Neural progenitor cell (in vitro differentiated cells): ENCODE results near the gene QSOX2. TPM values are rescaled to one million over a fixed set of nuclear protein-coding genes. Genes with fewer than 3 reads are reported as not detected.

Experiments
- DNase-seq: peaks from one replicate; pipeline ENCODE4 v3.0.0-alpha.2; 2016; ENCODE audit warnings: low spot score
- H2AFZ ChIP-seq: fragments of 200-600 bp; sonication (generic); replicated peaks from 2 replicates; pipeline ENCODE4 v1.6.1; 2016; ENCODE audit warnings: antibody characterized with exemption
- H3F3A ChIP-seq: fragments of 200-600 bp; sonication (generic); 2 replicates; pipeline ENCODE4 v1.6.1; 2016; ENCODE audit warnings: antibody characterized with exemption, low read depth
- H3K27ac ChIP-seq: fragments of 200-600 bp; sonication (generic); 2 replicates; pipeline ENCODE4 v1.5.1; 2016; ENCODE audit warnings: mild to moderate bottlenecking
- H3K27me3 ChIP-seq: fragments of 200-600 bp; sonication (generic); 2 replicates; pipeline ENCODE4 v1.6.1; 2016; ENCODE audit warnings: mild to moderate bottlenecking, moderate library complexity
- H3K36me3 ChIP-seq: fragments of 200-600 bp; sonication (generic); 2 replicates; pipeline ENCODE4 v1.5.1; 2016
- H3K4me1 ChIP-seq: fragments of 200-600 bp; sonication (generic); 2 replicates; pipeline ENCODE4 v1.6.1; 2016; ENCODE audit warnings: mixed run types
- H3K4me2 ChIP-seq: fragments of 200-600 bp; sonication (generic); 2 replicates; pipeline ENCODE4 v1.6.1; 2016
- H3K4me3 ChIP-seq: fragments of 200-600 bp; sonication (generic); 2 replicates; pipeline ENCODE4 v1.5.1; 2016
- H3K79me2 ChIP-seq: fragments of 200-600 bp; sonication (generic); 2 replicates; pipeline ENCODE4 v1.6.1; 2016; ENCODE audit warnings: low read depth
- H3K9ac ChIP-seq: fragments of 200-600 bp; sonication (generic); 2 replicates; pipeline ENCODE4 v1.6.1; 2016
- H3K9me3 ChIP-seq: fragments of 200-600 bp; sonication (generic); 2 replicates; pipeline ENCODE4 v1.5.1; 2016; ENCODE audit warnings: low read depth
- H4K20me1 ChIP-seq: fragments of 200-600 bp; sonication (generic); 2 replicates; pipeline ENCODE4 v1.6.1; 2016; ENCODE audit warnings: low read depth
- H3K27ac Mint-ChIP-seq: 3 replicates; pipeline ENCODE4 v1.8.0; 2021; ENCODE audit warnings: mixed read lengths
- H3K27me3 Mint-ChIP-seq: 2 replicates; pipeline ENCODE4 v1.8.0; 2022; ENCODE audit warnings: low read depth, mild to moderate bottlenecking, inconsistent platforms, moderate library complexity, mixed read lengths; ENCODE audit not compliant: insufficient read depth
- H3K36me3 Mint-ChIP-seq: 3 replicates; pipeline ENCODE4 v1.8.0; 2021; ENCODE audit warnings: mixed read lengths
- H3K4me1 Mint-ChIP-seq: 3 replicates; pipeline ENCODE4 v1.8.0; 2021; ENCODE audit warnings: mixed read lengths
- H3K4me3 Mint-ChIP-seq: 3 replicates; pipeline ENCODE4 v1.8.0; 2021; ENCODE audit warnings: mild to moderate bottlenecking, moderate library complexity, mixed read lengths
- H3K9me3 Mint-ChIP-seq: 3 replicates; pipeline ENCODE4 v1.8.0; 2020; ENCODE audit warnings: mixed read lengths
- EZH2 ChIP-seq: fragments of 200-600 bp; sonication (generic); IDR thresholded peaks from 2 replicates; pipeline ENCODE4 v1.6.1; 2017; ENCODE audit warnings: antibody characterized with exemption, mild to moderate bottlenecking, moderate library complexity
- EZH2phosphoT487 ChIP-seq: fragments of 200-600 bp; sonication (generic); IDR thresholded peaks from 2 replicates; pipeline ENCODE4 v1.6.1; 2017; ENCODE audit warnings: antibody characterized with exemption
- total RNA-seq: library from RNA; depleted of rRNA; stranded (reverse); fragments of >200 nt; gene quantifications from 2 replicates; pipeline ENCODE4 v1.2.3, GENCODE V29; 2015; ENCODE audit warnings: low replicate concordance
- TF ChIP-seq, protein P1 (sequence below): fragments of 200-600 bp; sonication (generic); IDR thresholded peaks from 2 replicates; pipeline ENCODE4 v1.5.1; 2017; ENCODE audit warnings: antibody characterized with exemption, mild to moderate bottlenecking

The QSOX2 gene
- total RNA-seq, 1 donor from 2014 or later = 17.1 TPM

DNA sequence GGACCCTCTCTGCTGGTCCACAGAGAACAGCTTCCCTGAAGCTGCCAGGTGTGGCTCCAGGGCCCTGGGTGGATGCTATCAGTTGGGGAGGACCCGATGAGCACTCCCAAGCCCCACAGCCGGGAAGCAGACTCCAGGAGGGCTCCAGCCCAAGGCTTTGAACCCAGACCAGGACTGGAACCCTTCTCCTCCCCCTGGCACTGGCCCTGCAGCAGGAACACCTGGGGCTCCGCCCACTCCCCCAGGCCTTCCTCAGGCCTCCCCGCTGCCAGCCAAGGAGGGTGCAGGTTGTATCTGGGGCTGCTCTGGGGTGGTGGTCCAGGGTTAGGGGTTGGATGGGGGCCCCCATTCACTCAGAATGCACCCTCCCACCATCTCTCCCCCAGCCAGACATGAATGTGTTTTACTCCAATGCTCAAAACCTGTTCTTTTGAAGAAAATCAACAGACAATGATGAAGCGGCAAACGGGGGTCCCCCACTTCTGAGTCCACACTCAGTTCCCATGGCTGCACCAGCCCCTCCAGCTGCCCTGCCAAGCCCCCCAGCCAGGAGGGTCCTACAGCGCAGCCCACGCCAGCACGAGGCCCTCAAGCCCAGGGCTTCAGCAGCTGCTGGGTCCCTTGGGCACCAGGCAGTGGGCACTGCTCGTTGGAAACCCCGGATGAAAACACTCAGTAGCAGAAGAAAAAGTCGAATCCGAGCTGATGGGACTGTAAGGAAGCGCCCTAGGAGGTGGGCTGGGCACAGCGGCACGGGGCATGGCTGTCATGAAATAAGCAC lies 35.1 kb upstream of the QSOX2 start:
- Mint-ChIP-seq H3K36me3 (no peaks in the 10 kb centered on the region), H3K9me3 (no peaks in the 10 kb centered on the region), H3K4me3 (no peak overlapping the region), H3K4me1 (peaks cover 4% of the 10 kb centered on the region), H3K27me3 (peaks cover 9% of the 10 kb centered on the region), H3K27ac (peak overlapping the region; percentile 46)
- Histone ChIP-seq H3F3A (no peaks in the 10 kb centered on the region), H3K27ac (no peak overlapping the region), H3K36me3 (no peaks in the 10 kb centered on the region), H4K20me1 (no peaks in the 10 kb centered on the region), H3K27me3 (no peaks in the 10 kb centered on the region), H3K4me2 (no peak overlapping the region), H3K79me2 (no peaks in the 10 kb centered on the region), H2AFZ (no peak overlapping the region), H3K9ac (no peak overlapping the region), H3K4me3 (no peak overlapping the region), H3K9me3 (no peaks in the 10 kb centered on the region), H3K4me1 (peaks cover 3% of the 10 kb centered on the region)
- DNase-seq = no peak
- TF ChIP-seq EZH2 (no peak), EZH2phosphoT487 (no peak)
- TF ChIP-seq, protein P1, sequence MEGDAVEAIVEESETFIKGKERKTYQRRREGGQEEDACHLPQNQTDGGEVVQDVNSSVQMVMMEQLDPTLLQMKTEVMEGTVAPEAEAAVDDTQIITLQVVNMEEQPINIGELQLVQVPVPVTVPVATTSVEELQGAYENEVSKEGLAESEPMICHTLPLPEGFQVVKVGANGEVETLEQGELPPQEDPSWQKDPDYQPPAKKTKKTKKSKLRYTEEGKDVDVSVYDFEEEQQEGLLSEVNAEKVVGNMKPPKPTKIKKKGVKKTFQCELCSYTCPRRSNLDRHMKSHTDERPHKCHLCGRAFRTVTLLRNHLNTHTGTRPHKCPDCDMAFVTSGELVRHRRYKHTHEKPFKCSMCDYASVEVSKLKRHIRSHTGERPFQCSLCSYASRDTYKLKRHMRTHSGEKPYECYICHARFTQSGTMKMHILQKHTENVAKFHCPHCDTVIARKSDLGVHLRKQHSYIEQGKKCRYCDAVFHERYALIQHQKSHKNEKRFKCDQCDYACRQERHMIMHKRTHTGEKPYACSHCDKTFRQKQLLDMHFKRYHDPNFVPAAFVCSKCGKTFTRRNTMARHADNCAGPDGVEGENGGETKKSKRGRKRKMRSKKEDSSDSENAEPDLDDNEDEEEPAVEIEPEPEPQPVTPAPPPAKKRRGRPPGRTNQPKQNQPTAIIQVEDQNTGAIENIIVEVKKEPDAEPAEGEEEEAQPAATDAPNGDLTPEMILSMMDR = no peak

DNA sequence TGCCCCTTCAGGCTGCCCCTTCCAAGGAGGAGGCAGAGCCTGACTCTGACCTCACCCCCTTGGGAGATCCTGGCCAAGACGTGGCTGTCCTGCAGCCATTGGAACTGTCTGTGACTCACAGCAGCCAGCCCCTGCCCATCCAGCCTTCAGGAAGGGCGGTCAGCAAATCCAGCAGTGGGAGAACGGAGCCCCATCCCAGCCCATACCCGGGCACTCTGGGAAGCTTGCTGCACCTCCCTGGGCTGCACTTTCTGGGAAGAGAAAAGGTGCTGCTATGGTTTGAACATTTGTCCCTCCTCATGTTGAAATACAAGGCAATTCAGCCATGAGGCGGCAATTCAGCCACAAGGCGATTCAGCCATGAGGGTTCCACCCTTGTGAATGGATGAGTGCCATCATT lies 33.9 kb upstream of the QSOX2 start:
- H3K9ac ChIP-seq = no peak overlapping the region
- no peak for TF ChIP-seq EZH2phosphoT487
- TF ChIP-seq, protein P1 = no peak
- TF ChIP-seq EZH2 = no peak
- H3F3A ChIP-seq = no peaks in the 10 kb centered on the region
- H3K36me3 ChIP-seq = no peaks in the 10 kb centered on the region
- no peak overlapping the region for H2AFZ ChIP-seq
- Mint-ChIP-seq H3K27ac (no peak overlapping the region), H3K4me3 (no peak overlapping the region), H3K27me3 (peaks cover 11% of the 10 kb centered on the region), H3K9me3 (no peaks in the 10 kb centered on the region), H3K36me3 (no peaks in the 10 kb centered on the region), H3K4me1 (peaks cover 4% of the 10 kb centered on the region)
- no peaks in the 10 kb centered on the region for H3K9me3 ChIP-seq
- no peak for DNase-seq
- no peaks in the 10 kb centered on the region for H3K27me3 ChIP-seq
- H3K4me3 ChIP-seq = no peak overlapping the region
- no peaks in the 10 kb centered on the region for H3K79me2 ChIP-seq
- no peak overlapping the region for H3K4me2 ChIP-seq
- peaks cover 3% of the 10 kb centered on the region for H3K4me1 ChIP-seq
- H3K27ac ChIP-seq = no peak overlapping the region
- H4K20me1 ChIP-seq = no peaks in the 10 kb centered on the region

DNA sequence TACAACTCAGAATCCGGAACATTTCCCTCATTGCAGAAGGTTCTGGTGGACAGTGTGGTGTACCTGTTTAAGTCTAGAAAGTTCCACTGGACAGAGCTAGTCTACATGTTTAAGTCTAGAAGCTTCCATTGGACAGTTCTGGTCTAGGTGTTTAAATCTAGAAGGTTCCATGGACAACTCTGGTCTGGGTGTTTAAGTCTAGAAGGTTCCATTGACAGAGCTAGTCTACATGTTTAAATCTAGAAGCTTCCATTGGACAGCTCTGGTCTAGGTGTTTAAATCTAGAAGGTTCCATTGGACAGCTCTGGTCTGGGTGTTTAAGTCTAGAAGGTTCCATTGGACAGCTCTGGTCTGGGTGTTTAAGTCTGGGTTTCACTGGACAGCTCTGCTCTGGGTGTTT lies 33.3 kb upstream of the QSOX2 start:
- Mint-ChIP-seq H3K4me1 (peaks cover 4% of the 10 kb centered on the region), H3K27ac (no peak overlapping the region), H3K4me3 (no peak overlapping the region), H3K36me3 (no peaks in the 10 kb centered on the region), H3K9me3 (no peaks in the 10 kb centered on the region), H3K27me3 (peaks cover 11% of the 10 kb centered on the region)
- H3K79me2 ChIP-seq = no peaks in the 10 kb centered on the region
- H3K4me3 ChIP-seq = no peak overlapping the region
- no peak for DNase-seq
- H3K36me3 ChIP-seq = no peaks in the 10 kb centered on the region
- no peaks in the 10 kb centered on the region for H4K20me1 ChIP-seq
- no peaks in the 10 kb centered on the region for H3K27me3 ChIP-seq
- TF ChIP-seq EZH2phosphoT487 = no peak
- TF ChIP-seq, protein P1 = no peak
- no peak for TF ChIP-seq EZH2
- no peaks in the 10 kb centered on the region for H3F3A ChIP-seq
- H3K4me2 ChIP-seq = no peak overlapping the region
- no peaks in the 10 kb centered on the region for H3K9me3 ChIP-seq
- H2AFZ ChIP-seq = no peak overlapping the region
- peaks cover 3% of the 10 kb centered on the region for H3K4me1 ChIP-seq
- no peak overlapping the region for H3K27ac ChIP-seq
- H3K9ac ChIP-seq = no peak overlapping the region
